Upper lobe of left lung (tissue), 6 donors: ENCODE measurements around the gene LZTS3. TPM values are rescaled to one million over a fixed set of nuclear protein-coding genes. Genes with fewer than 3 reads are reported as not detected.
"Not testable (repeated sequence)": the region's sequence is repeated elsewhere in the genome, so short reads cannot be mapped to it uniquely, and the experiment has no call there.

ENCODE experiments used
- ATAC-seq, 2 donors: fragments of 200-7000 bp; cut with Tn5 transposase; one replicate each; pipeline ENCODE4 v1.9.1; 2022; ENCODE audit warnings: mild to moderate bottlenecking in 2 of 2, moderate library complexity in 2 of 2; ENCODE audit not compliant: low FRiP score in 2 of 2
- DNase-seq, 2 donors: peaks; one replicate each; pipeline ENCODE4 v3.0.0-alpha.2; 2019 to 2020
- H3K27ac ChIP-seq, 4 donors: fragments of 200-600 bp; sonication (generic); one replicate each; pipeline ENCODE4 v1.5.1; 2016 to 2019
- H3K27me3 ChIP-seq, 4 donors: fragments of 200-600 bp; sonication (generic); one replicate each; pipeline ENCODE4 v1.5.1; 2017 to 2019
- H3K36me3 ChIP-seq, 4 donors: fragments of 200-600 bp; sonication (generic); one replicate each; pipeline ENCODE4 v1.5.1; 2016 to 2019
- H3K4me1 ChIP-seq, 4 donors: fragments of 200-600 bp; sonication (generic); one replicate each; pipeline ENCODE4 v1.5.1; 2018 to 2019
- H3K4me3 ChIP-seq, 4 donors: fragments of 200-600 bp; sonication (generic); one replicate each; pipeline ENCODE4 v1.5.1; 2017 to 2019; ENCODE audit warnings: mild to moderate bottlenecking in 2 of 4, moderate library complexity in 1 of 4
- H3K9me3 ChIP-seq, 4 donors: fragments of 200-600 bp; sonication (generic); one replicate each; pipeline ENCODE4 v1.5.1; 2018 to 2019
- CTCF ChIP-seq, 6 experiments: fragments of 450-650 bp in 4 of 6; fragments of 200-600 bp in 2 of 6; sonication (generic) in 2 of 6; IDR thresholded peaks; one replicate each; pipeline ENCODE4 v1.5.1; 2016 to 2019; ENCODE audit warnings: antibody characterized with exemption in 6 of 6
- EP300 ChIP-seq, 4 donors: sonication (generic); formaldehyde crosslinking; IDR thresholded peaks; one replicate each; pipeline ENCODE4 v1.5.1; 2017; ENCODE audit warnings: antibody characterized with exemption in 4 of 4, control low read depth in 2 of 4
- POLR2A ChIP-seq, 4 donors: fragments of 450-650 bp; IDR thresholded peaks; one replicate each; pipeline ENCODE4 v1.5.1; 2016 to 2017; ENCODE audit warnings: antibody characterized with exemption in 4 of 4, mild to moderate bottlenecking in 2 of 4
- POLR2AphosphoS5 ChIP-seq, 2 donors: sonication (generic); formaldehyde crosslinking; IDR thresholded peaks; one replicate each; pipeline ENCODE4 v1.5.1; 2017; ENCODE audit warnings: antibody characterized with exemption in 2 of 2
- WGBS, 2 donors: methylation state at CpG; one replicate each; pipeline ENCODE4 v1.1.5; 2017 to 2018; 5-methylcytosine and 5-hydroxymethylcytosine counted together
- total RNA-seq, 6 donors: library from RNA; depleted of rRNA in 4 of 6; stranded (reverse); fragments of >200 nt in 4 of 6; gene quantifications; one replicate each; pipeline versions ENCODE4 v1.1.0 to v1.2.1, GENCODE V29; 2016 to 2021
- donor health status: DM: no; HTN: no; CAD: no; lungs with moderate emphysema.
- donor health status: DM: no; HTN: yes; CAD: no; lungs with severe emphysema.

Gene LZTS3
- total RNA-seq, 6 donors from 2014 or later: 19.1 to 52.2 (median 31.1) TPM

- WGBS, 2 donors: 92 to 94% methylated on average over 3 of the region's 3 CpGs
- no peak for ATAC-seq
These were observed 10.7 kb upstream of the LZTS3 start for GRCh38 chr20:3183896-3184612.

GRCh38 chr20:3182429-3182828, 9.1 kb upstream of the LZTS3 start:
- H3K27me3 ChIP-seq, ATAC-seq, DNase-seq, H3K36me3 ChIP-seq, H3K9me3 ChIP-seq, H3K4me1 ChIP-seq, H3K27ac ChIP-seq, H3K4me3 ChIP-seq: not testable (repeated sequence)
- 91 to 98% methylated on average over 5 of the region's 5 CpGs for WGBS, 2 donors

More at GRCh38 chr20:3183896-3184612, 10.7 kb upstream of the LZTS3 start:
- TF ChIP-seq EP300 (IDR thresholded peaks at IDR 0.05): no peak
- TF ChIP-seq POLR2AphosphoS5 (IDR thresholded peaks at IDR 0.05): no peak
- TF ChIP-seq POLR2A (IDR thresholded peaks at IDR 0.05): no peak
- TF ChIP-seq CTCF (IDR thresholded peaks at IDR 0.05): no peak
- H3K4me3 ChIP-seq: no peak overlapping the region
- H3K36me3 ChIP-seq: peaks cover 0 to 8% (median 2%) of the 10 kb centered on the region in 4 donors
- DNase-seq: no peak
- H3K27me3 ChIP-seq: no peaks in the 10 kb centered on the region
- no peak overlapping the region for H3K27ac ChIP-seq
- no peaks in the 10 kb centered on the region for H3K9me3 ChIP-seq
- H3K4me1 ChIP-seq: peaks cover 0 to 6% (median 4%) of the 10 kb centered on the region in 4 donors

GRCh38 chr20:3181270-3181669, 7.9 kb upstream of the LZTS3 start:
- no peak overlapping the region for H3K27ac ChIP-seq
- TF ChIP-seq CTCF (IDR thresholded peaks at IDR 0.05) (no peak), EP300 (IDR thresholded peaks at IDR 0.05) (no peak), POLR2AphosphoS5 (IDR thresholded peaks at IDR 0.05) (no peak), POLR2A (IDR thresholded peaks at IDR 0.05) (no peak)
- no peaks in the 10 kb centered on the region for H3K27me3 ChIP-seq
- H3K9me3 ChIP-seq: no peaks in the 10 kb centered on the region
- 57 to 77% methylated on average over 5 of the region's 5 CpGs for WGBS, 2 donors
- no peak for DNase-seq
- no peak for ATAC-seq
- no peaks in the 10 kb centered on the region for H3K36me3 ChIP-seq
- no peak overlapping the region for H3K4me3 ChIP-seq
- peaks cover 0 to 6% (median 4%) of the 10 kb centered on the region in 4 donors for H3K4me1 ChIP-seq

- DNase-seq: no peak
- H3K27me3 ChIP-seq: no peaks in the 10 kb centered on the region
- no peak for ATAC-seq
- peaks cover under 1 to 6% (median 4%) of the 10 kb centered on the region in 4 donors for H3K4me1 ChIP-seq
- no peaks in the 10 kb centered on the region for H3K36me3 ChIP-seq
- H3K9me3 ChIP-seq: no peaks in the 10 kb centered on the region
- H3K4me3 ChIP-seq: no peak overlapping the region
- no peak overlapping the region for H3K27ac ChIP-seq
- TF ChIP-seq CTCF (IDR thresholded peaks at IDR 0.05) (no peak), POLR2A (IDR thresholded peaks at IDR 0.05) (no peak), POLR2AphosphoS5 (IDR thresholded peaks at IDR 0.05) (no peak), EP300 (IDR thresholded peaks at IDR 0.05) (no peak)
- whole genome bisulfite sequencing, 2 donors: 80 to 99% methylated on average over 4 of the region's 4 CpGs
These were observed 7.0 kb upstream of the LZTS3 start for GRCh38 chr20:3180319-3180718.

- H3K27me3 ChIP-seq: no peaks in the 10 kb centered on the region
- no peak for DNase-seq
- no peak overlapping the region for H3K27ac ChIP-seq
- H3K36me3 ChIP-seq: no peaks in the 10 kb centered on the region
- ATAC-seq: no peak
- WGBS, 2 donors: 69% methylated on average over 8 of the region's 8 CpGs
- no peaks in the 10 kb centered on the region for H3K9me3 ChIP-seq
- peaks cover 3 to 23% (median 14%) of the 10 kb centered on the region in 4 donors for H3K4me1 ChIP-seq
- TF ChIP-seq EP300 (IDR thresholded peaks at IDR 0.05) (no peak), POLR2A (IDR thresholded peaks at IDR 0.05) (no peak), CTCF (IDR thresholded peaks at IDR 0.05) (no peak)
- no peak overlapping the region for H3K4me3 ChIP-seq
These were observed 4.6 kb upstream of the LZTS3 start for GRCh38 chr20:3177746-3178485.
